ENCODE results near the gene POM121L2. TPM values are rescaled to one million over a fixed set of nuclear protein-coding genes. Genes with fewer than 3 reads are reported as not detected.
A peak's percentile ranks its signal among the peaks of the same experiment; 100 is the strongest.
"Not testable (repeated sequence)": the region's sequence is repeated elsewhere in the genome, so short reads cannot be mapped to it uniquely, and the experiment has no call there.

The POM121L2 gene
- total and polyA plus RNA-seq, 5 donors = not detected

DNA sequence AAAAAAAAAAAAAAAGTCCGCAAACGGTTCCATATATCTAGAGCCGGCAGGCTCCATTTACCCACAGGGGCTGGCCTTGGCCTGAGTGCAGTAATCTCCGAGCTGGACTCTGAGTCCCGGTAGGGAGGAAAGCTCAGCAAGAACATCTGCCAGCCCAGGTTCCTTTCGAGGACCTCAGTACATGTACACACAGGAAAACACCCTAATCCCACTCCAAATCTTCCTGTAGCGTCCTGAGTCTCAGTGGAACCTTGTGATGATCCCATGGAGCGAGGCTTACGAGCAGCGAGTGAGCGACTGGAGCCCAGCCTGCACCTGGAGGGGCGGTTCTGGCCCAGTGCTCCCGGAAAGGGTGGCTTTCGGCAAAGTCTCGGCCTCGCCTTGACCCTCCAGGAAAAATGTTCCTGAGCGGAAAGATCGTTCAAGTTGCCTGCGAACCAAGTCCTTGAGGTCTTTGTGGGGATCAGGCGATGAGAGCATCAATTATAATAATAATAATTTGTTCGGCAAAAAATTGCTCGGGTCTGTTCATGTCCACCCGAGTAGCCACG, 32.5 kb downstream of the POM121L2 start:
- intact Hi-C loops (cut with DNase I) = no loop called here
- ATAC-seq (no peak), DNase-seq (no peak)
- Histone ChIP-seq H3K9me3 (ENCODE audit: control insufficient read depth, low read length) (peaks cover 5% of the 10 kb centered on the region), H3K27me3 (ENCODE audit: control insufficient read depth, insufficient read depth) (peaks cover 16% of the 10 kb centered on the region), H3K27ac (ENCODE audit: low read length) (no peak overlapping the region), H3K4me3 (ENCODE audit: low read length) (no peak overlapping the region), H3K4me1 (ENCODE audit: control insufficient read depth, insufficient read depth, low read length) (no peaks in the 10 kb centered on the region)
- 5% methylated on average over 24 of the region's 24 CpGs for WGBS

DNA sequence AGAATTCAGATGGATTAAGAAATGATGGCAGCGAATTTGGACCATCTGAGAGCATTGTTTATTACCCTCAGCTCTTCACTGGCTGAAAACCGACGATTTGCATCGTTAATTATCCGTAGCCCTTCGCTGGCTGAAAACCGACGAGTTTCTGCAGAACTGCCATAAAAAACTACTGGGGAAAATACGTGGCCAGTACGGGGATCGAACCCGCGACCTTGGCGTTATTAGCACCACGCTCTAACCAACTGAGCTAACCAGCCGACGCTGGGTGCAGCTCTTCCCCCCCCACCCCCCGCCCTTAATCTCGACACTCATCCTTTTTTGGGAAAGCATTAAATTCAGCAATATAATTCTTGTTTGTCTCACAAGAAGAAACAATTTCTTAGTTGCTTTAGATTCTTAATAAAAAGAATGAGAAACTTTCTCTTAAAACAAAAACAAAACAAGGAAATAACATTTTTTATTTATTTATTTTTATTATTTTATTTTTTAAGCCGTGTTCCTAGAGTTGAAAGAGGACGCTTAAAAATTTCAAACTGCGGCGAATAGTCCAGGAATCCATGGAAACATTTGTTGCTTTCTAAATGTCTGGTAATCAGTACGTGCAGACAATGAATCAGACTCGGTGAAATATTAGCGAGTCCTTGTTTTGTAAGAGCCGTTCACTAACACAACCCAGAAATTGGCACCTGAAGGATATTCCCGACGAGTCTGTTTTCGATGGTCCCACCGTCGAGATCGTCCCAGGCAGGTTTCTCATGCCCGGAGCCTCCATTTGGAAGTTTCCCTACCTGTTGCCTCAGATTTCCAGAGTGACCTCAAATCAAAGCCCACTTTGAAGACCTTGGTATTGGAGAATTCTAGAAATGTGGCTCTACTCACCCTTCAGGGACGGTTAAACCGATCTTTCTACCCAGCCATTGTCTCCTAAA, 36.8 kb downstream of the POM121L2 start:
- Histone ChIP-seq H3K4me3 (ENCODE audit: low read length) (peak overlapping the region; percentile 13), H3K9me3 (ENCODE audit: control insufficient read depth, low read length) (peaks cover 3% of the 10 kb centered on the region), H3K27ac (ENCODE audit: low read length) (no peak overlapping the region), H3K4me1 (ENCODE audit: control insufficient read depth, insufficient read depth, low read length) (no peaks in the 10 kb centered on the region), H3K27me3 (ENCODE audit: control insufficient read depth, insufficient read depth) (peaks cover 12% of the 10 kb centered on the region)
- ATAC-seq (no peak), DNase-seq (no peak)
- 19% methylated on average over 36 of the region's 36 CpGs for WGBS
- intact Hi-C loops (cut with DNase I) = no loop called here

DNA sequence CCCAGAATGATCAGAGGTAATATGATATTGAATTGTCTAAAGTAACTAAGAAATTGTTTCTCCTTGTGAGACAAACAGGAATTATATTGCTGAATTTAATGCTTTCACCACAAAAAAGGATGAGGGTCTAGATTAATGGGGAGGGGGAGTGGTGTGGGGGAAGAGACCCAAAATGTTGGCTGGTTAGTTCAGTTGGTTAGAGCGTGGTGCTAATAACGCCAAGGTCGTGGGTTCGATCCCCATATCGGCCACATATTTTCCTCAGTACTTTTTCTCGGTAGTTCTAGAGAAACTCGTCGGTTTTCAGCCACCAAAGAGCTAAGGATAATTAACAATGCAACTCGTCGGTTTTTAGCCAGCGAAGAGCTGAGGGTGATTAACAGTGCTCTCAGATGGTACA, 38.3 kb downstream of the POM121L2 start:
- WGBS = 58% methylated on average over 11 of the region's 11 CpGs
- H3K27me3 ChIP-seq (ENCODE audit: control insufficient read depth, insufficient read depth) = peaks cover 10% of the 10 kb centered on the region
- no peak for DNase-seq
- peaks cover 3% of the 10 kb centered on the region for H3K9me3 ChIP-seq (ENCODE audit: control insufficient read depth, low read length)
- ATAC-seq = no peak
- intact Hi-C loops (cut with DNase I) = no loop called here
- no peak overlapping the region for H3K4me3 ChIP-seq (ENCODE audit: low read length)
- no peak overlapping the region for H3K27ac ChIP-seq (ENCODE audit: low read length)
- no peaks in the 10 kb centered on the region for H3K4me1 ChIP-seq (ENCODE audit: control insufficient read depth, insufficient read depth, low read length)

DNA sequence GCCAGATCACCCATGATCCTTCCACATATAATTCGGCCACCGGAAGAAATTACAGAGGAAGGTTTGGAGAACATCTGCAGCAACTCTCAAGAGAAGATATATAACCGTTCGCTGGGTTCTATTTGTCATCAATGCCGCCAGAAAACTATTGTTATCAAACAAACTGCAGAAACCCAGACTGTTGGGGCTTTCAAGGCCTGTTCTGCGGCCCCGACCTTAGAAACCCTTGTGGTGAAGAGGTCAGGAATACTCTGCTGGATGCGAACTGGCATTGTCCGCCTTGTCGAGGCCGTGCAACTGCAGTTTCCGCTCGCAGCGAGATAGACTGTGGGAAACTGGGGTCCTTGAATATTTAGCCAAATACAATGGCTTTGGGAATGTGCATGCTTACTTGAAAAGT, 43.3 kb downstream of the POM121L2 start:
- no peaks in the 10 kb centered on the region for H3K4me1 ChIP-seq (ENCODE audit: control insufficient read depth, insufficient read depth, low read length)
- no peaks in the 10 kb centered on the region for H3K9me3 ChIP-seq (ENCODE audit: control insufficient read depth, low read length)
- no peak for DNase-seq
- intact Hi-C loops (cut with DNase I) = no loop called here
- no peak overlapping the region for H3K27ac ChIP-seq (ENCODE audit: low read length)
- H3K4me3 ChIP-seq (ENCODE audit: low read length) = no peak overlapping the region
- 73% methylated on average over 14 of the region's 14 CpGs for WGBS
- peaks cover 7% of the 10 kb centered on the region for H3K27me3 ChIP-seq (ENCODE audit: control insufficient read depth, insufficient read depth)
- ATAC-seq = no peak

DNA sequence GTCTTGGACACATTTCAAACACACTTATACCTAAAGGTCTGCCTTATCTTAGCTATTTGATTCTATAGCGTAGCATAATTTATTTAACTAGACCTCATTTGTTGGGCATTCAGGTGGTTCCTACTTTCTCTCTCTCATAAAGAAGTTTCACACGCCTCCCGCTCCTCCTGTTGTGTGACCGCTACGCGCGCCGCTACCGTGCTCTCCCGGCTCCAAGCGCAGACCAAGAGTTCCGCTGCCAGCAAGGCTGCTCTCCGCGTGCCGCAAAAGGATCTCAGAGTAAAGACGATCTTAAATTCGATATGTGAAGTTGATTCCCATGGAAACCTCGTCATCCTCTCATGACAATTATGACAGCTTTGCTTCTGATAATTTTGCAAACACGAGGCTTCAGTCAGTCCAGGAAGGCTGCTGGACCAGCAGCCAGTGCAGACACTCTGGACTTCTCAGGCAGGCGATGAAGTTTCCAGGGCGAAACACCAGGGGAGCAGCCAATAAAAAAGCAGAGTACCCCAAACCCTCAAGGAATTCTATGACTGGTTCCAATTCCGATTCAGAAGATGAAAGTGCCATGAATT, 44.1 kb downstream of the POM121L2 start:
- Histone ChIP-seq H3K4me1 (ENCODE audit: control insufficient read depth, insufficient read depth, low read length) (no peaks in the 10 kb centered on the region), H3K27ac (ENCODE audit: low read length) (no peak overlapping the region), H3K27me3 (ENCODE audit: control insufficient read depth, insufficient read depth) (peaks cover 6% of the 10 kb centered on the region), H3K9me3 (ENCODE audit: control insufficient read depth, low read length) (no peaks in the 10 kb centered on the region), H3K4me3 (ENCODE audit: low read length) (no peak overlapping the region)
- 7% methylated on average over 22 of the region's 22 CpGs for WGBS
- intact Hi-C loops (cut with DNase I) = no loop called here
- ATAC-seq = no peak
- no peak for DNase-seq

DNA sequence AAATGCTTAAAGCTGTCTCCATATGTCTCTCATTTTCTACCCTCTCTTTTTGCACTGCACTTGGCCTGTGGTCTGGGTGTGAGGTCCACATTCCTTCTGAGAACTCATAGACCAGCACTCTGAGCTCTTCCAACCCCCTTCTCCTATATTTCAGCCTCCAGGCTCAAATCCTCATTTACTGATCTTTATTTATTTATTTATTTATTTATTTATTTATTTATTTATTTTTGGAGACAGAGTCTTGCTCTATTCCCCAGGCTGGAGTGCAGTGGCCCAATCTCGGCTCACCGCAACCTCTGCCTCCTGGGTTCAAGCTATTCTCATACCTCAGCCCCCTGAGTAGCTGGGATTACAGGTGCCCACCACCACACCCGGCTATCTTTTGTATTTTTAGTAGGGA, 45.1 kb downstream of the POM121L2 start:
- 87% methylated on average over 3 of the region's 3 CpGs for WGBS
- H3K4me1 ChIP-seq (ENCODE audit: control insufficient read depth, insufficient read depth, low read length); H3K9me3 ChIP-seq (ENCODE audit: control insufficient read depth, low read length); H3K4me3 ChIP-seq (ENCODE audit: low read length); DNase-seq; H3K27me3 ChIP-seq (ENCODE audit: control insufficient read depth, insufficient read depth); intact Hi-C loops (cut with DNase I); H3K27ac ChIP-seq (ENCODE audit: low read length); ATAC-seq: not testable (repeated sequence)

DNA sequence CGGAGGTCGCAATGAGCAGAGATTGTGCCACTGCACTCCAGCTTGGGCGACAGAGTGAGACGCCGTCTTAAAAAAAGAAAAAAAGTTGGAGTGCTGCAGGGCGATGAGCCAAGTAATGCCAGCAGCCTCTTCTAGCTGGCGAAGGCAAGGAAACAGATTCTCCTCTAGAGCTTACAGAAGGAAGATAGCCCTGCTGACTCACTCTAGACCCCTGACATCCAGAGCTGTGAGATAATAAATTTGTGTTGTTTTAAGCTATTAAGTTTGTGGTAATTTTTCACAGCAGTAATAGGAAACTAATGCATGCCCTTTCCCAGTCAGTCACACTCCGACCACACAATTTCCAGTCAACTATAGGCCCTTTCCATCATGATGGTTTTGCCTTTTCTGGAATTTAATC, 48.2 kb downstream of the POM121L2 start:
- intact Hi-C loops (cut with DNase I) = no loop called here
- Histone ChIP-seq H3K27me3 (ENCODE audit: control insufficient read depth, insufficient read depth) (peaks cover under 1% of the 10 kb centered on the region), H3K27ac (ENCODE audit: low read length) (no peak overlapping the region), H3K9me3 (ENCODE audit: control insufficient read depth, low read length) (no peaks in the 10 kb centered on the region), H3K4me1 (ENCODE audit: control insufficient read depth, insufficient read depth, low read length) (no peaks in the 10 kb centered on the region), H3K4me3 (ENCODE audit: low read length) (no peak overlapping the region)
- 68% methylated on average over 8 of the region's 8 CpGs for WGBS
- no peak for DNase-seq
- no peak for ATAC-seq

DNA sequence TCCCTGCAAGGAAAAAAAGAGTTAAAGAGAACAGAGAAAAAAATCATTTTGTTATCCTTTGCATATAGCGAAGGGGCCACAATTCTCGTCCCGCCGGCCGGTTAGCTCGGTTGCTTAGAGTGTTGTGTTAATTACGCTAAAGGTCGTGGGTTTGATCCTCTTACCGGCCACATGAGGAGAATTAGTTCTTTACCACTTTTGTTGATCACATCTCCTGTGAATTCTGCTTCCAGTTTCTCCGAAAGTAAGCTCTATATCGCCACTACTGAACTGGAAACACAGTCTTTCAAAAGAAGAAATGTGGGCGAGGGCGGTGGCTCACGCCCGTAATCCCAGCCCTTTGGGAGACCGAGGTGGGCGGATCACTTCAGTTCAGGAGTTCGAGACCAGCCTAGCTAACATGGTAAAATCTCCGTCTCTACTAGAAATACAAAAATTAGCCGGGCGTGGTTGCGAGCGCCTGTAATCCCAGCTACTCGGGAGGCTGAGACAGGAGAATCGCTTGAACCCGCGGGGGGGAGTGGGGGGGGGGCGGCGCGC, 51.2 kb downstream of the POM121L2 start:
- H3K4me3 ChIP-seq (ENCODE audit: low read length) = no peak overlapping the region
- WGBS = 6% methylated on average over 30 of the region's 30 CpGs
- no peaks in the 10 kb centered on the region for H3K9me3 ChIP-seq (ENCODE audit: control insufficient read depth, low read length)
- no peaks in the 10 kb centered on the region for H3K4me1 ChIP-seq (ENCODE audit: control insufficient read depth, insufficient read depth, low read length)
- intact Hi-C loops (cut with DNase I) = no loop called here
- peaks cover 3% of the 10 kb centered on the region for H3K27me3 ChIP-seq (ENCODE audit: control insufficient read depth, insufficient read depth)
- ATAC-seq (no peak), DNase-seq (no peak)
- H3K27ac ChIP-seq (ENCODE audit: low read length) = no peak overlapping the region

DNA sequence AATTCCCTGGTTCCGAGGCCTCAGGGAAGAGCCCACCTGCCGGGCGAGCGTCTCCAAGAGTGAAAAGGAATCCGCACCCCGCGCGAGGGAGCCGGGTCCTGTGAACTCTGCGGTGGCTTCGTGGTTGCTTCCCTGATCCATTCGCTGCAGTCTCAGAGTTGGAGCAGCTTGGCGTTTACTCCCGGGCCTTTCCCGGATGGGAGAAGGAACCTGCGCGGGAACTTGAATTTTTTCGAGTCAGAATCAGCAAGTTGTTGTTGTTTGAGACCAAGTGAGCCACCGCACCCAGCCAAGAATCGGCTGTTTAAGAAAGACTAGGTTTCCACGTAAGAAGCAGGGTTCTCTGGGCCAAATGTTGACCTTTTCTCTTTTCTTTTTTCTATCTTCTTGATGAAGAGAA, 51.7 kb downstream of the POM121L2 start:
- no peak for DNase-seq

More for the DNA sequence above, 51.7 kb downstream of the POM121L2 start:
- Histone ChIP-seq H3K4me3 (ENCODE audit: low read length) (no peak overlapping the region), H3K9me3 (ENCODE audit: control insufficient read depth, low read length) (no peaks in the 10 kb centered on the region), H3K27ac (ENCODE audit: low read length) (no peak overlapping the region), H3K27me3 (ENCODE audit: control insufficient read depth, insufficient read depth) (peaks cover 3% of the 10 kb centered on the region), H3K4me1 (ENCODE audit: control insufficient read depth, insufficient read depth, low read length) (no peaks in the 10 kb centered on the region)
- intact Hi-C loops (cut with DNase I) = no loop called here
- WGBS = 4% methylated on average over 21 of the region's 21 CpGs
- no peak for ATAC-seq

Data from right cardiac atrium (tissue), 5 donors.